ENCODE measurements around the gene PHC2.

PHC2 gene

DNA sequence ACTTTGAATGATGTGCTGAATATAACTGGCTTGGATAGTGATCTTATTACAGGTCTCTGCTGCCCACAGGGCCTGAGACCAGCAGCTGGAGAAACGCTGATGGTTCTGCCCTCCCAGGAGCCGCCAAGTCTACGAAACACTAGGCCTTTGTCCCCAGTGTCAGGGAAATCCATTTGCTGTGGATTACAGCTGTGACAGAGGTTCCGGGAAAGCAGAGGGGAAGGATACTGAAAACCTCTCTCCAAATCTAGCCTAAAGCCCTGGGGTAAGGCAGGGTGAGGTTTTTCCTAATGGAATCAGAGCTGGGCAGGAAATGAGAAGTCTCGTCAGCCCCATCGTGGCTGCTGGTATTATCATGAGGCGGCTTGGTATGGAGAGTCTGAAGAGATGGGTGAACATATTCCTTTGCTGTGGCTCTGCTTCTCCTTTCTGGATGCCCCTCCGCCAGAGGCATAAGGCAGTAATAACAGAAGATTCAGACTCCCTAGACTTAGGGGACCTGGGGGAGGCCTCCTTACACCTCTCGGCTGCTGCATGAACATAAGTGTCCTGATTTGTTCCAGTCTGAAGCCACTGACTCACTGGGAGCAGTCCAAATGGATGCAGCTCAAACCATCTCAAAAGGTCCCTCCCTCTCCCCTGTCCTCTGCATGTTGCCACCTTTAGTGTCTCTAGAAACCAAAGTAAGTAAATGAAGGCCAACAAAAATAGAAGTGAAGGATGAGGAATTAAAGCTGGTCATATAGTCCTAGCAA lies 48.1 kb downstream of the PHC2 start:
- POLR2A ChIA-PET: no interaction called here
- TF ChIP-seq, protein P1, sequence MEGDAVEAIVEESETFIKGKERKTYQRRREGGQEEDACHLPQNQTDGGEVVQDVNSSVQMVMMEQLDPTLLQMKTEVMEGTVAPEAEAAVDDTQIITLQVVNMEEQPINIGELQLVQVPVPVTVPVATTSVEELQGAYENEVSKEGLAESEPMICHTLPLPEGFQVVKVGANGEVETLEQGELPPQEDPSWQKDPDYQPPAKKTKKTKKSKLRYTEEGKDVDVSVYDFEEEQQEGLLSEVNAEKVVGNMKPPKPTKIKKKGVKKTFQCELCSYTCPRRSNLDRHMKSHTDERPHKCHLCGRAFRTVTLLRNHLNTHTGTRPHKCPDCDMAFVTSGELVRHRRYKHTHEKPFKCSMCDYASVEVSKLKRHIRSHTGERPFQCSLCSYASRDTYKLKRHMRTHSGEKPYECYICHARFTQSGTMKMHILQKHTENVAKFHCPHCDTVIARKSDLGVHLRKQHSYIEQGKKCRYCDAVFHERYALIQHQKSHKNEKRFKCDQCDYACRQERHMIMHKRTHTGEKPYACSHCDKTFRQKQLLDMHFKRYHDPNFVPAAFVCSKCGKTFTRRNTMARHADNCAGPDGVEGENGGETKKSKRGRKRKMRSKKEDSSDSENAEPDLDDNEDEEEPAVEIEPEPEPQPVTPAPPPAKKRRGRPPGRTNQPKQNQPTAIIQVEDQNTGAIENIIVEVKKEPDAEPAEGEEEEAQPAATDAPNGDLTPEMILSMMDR (IDR thresholded peaks at IDR 0.05; ENCODE audit: control extremely low read depth, extremely low read depth, low read depth, missing control alignments): no peak
- CTCF ChIA-PET: no interaction called here
- no peak for DNase-seq (ENCODE audit: extremely low spot score)

DNA sequence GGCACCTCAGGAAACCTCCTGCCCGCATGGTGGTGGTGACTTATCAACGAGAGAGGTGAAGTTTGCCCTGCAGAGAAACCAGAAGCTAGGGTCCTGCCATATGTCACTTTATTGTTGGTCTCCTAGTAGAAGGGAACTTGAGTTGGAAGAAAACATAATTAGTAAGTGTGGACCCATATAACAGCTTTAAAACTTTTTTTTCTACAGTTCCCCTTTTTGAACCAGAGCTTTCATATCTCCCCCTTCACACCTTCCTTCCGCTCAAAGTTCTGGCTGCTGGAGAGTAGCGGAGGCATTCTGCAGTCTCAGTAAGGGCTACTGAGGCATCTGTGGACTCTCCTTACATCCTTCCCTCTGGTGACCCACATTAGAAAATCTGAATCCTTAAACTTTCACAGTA lies 48.9 kb downstream of the PHC2 start:
- ChIA-PET POLR2A (no interaction called here), CTCF (interaction anchor here (0.9 kb wide), 1 partner anchor 12 kb away, joined by 3 read pairs; no protein-coding TSS in a partner anchor)
- no peak for DNase-seq (ENCODE audit: extremely low spot score)
- TF ChIP-seq, protein P1 (IDR thresholded peaks at IDR 0.05; ENCODE audit: control extremely low read depth, extremely low read depth, low read depth, missing control alignments): no peak

DNA sequence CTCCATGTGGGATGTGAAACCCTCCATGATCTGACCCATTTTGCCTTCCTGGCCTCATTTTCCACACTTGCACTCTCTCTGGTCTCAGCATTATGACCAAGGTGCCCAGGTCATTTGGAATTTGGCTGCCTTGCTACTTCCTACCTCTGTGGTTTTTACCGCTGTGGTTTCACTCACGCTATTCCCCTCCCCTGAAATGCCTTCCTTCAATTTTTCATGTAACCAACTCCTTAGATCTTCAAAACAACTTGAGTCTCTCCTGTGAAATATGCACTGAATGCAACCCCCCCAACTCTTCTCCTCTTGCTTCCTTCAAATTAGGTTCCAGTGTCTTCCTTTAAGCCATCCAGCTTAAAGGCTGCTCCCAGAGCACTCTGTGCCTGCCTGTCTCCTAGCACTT lies 50.1 kb downstream of the PHC2 start:
- CTCF ChIA-PET: interaction anchor here (1.6 kb wide), 1 partner anchor 11 kb away, joined by 3 read pairs; no protein-coding TSS in a partner anchor
- TF ChIP-seq, protein P1 (IDR thresholded peaks at IDR 0.05; ENCODE audit: control extremely low read depth, extremely low read depth, low read depth, missing control alignments): no peak
- DNase-seq (ENCODE audit: extremely low spot score): no peak
- POLR2A ChIA-PET: no interaction called here

DNA sequence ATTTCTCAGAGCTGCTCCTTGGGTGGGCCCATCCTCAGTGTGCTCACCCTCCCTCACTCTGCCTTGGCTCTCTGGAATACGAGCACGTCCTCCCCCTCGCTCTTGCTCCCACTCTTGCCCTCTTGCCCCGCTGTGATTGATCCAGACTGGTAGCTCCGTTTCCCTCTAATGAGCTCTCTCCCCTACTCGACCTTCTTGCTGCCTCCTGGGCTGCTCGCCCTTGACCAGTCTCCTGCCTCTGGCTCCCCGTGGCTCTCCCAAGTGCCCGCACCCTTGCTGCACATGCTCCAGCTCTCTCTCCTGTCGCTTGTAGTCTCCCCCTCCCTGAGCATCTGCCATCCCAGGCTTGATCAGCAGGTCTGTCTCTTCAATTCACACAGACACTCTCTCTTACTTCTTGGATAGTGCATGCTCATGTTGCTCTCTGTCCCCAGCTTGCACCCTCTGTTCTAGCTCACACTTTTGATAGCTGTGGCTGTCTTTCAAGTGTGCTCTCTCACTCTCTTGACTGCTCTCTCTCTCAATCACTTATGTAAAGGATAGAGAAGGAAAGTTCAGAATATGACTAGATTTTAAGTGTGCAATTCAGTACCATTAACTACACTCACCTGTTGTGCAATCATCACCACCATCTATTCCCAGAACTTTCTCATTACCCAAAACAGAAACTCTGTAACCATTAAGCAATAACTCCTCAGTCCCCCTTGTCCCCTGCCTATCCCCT lies 51.1 kb downstream of the PHC2 start:
- TF ChIP-seq, protein P1 (IDR thresholded peaks at IDR 0.05; ENCODE audit: control extremely low read depth, extremely low read depth, low read depth, missing control alignments): no peak
- ChIA-PET POLR2A (no interaction called here), CTCF (interaction anchor here (0.7 to 1.6 kb wide), 3 partner anchors 10 to 91 kb away, joined by 3 read pairs; no protein-coding TSS in a partner anchor)
- DNase-seq (ENCODE audit: extremely low spot score): no peak

DNA sequence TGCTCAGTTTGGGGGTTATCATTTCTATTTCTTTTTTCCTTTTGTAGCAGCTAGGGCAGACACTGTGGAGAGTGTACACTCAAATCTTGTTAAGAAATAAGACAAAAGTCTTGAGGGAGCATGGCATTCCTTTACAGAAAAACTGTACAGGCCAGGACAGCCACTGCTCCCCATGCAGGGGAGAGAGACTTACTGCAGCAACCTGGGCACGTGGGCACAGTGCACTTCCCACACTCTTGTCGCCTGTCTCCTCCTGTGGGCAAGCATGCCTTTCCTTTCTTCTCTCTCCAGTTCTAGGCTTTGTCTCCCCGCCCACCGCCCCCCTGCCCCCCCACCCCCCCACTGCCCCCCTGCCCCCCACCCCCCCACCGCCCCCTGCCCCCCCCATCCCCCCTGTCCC lies 51.9 kb downstream of the PHC2 start:
- ChIA-PET CTCF (interaction anchor here (1.0 kb wide), 1 partner anchor 92 kb away, joined by 3 read pairs; no protein-coding TSS in a partner anchor), POLR2A (no interaction called here)
- TF ChIP-seq, protein P1 (IDR thresholded peaks at IDR 0.05; ENCODE audit: control extremely low read depth, extremely low read depth, low read depth, missing control alignments): no peak
- no peak for DNase-seq (ENCODE audit: extremely low spot score)

DNA sequence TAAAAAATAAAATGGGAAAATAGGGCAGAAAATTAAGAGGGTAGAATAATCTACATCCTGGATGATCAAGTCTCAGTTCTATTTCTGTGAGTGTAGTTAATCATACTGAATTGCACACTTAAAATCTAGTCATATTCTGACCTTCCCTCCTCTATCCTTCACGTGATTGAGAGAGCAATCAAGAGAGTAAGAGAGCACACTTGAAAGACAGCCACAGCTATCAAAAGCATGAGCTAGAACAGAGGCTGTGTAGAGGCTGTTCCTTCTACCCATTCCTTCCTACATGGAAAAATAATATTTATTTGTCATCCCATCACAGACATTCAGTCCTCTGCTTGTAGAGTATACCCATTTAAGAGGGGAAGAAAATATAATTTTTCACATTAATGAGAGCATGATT lies 52.4 kb downstream of the PHC2 start:
- ChIA-PET POLR2A (no interaction called here), CTCF (no interaction called here)
- TF ChIP-seq, protein P1 (IDR thresholded peaks at IDR 0.05; ENCODE audit: control extremely low read depth, extremely low read depth, low read depth, missing control alignments): no peak
- no peak for DNase-seq (ENCODE audit: extremely low spot score)
